ENCODE data around the gene SLC43A3.

Gene SLC43A3

DNA sequence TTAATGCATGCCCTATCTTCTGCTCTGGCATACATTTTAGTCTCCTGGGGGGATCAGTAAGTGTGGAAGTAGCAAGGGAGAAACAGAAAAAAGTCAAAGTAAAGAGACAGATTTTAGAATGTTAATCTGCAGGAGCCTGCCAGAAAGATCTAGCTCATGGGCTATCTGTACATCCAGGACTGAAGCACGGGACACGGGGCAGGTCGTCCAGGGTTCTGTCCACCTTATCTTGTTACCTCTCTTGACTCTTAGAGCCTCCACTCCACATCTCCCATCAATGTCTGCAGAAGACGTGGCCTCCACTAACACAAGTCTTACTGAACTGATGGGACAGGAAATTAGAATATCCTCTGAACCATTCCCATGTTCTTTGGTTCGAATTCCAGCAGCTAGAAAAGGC lies 1.7 kb upstream of the SLC43A3 start:
- TF ChIP-seq, protein P1, sequence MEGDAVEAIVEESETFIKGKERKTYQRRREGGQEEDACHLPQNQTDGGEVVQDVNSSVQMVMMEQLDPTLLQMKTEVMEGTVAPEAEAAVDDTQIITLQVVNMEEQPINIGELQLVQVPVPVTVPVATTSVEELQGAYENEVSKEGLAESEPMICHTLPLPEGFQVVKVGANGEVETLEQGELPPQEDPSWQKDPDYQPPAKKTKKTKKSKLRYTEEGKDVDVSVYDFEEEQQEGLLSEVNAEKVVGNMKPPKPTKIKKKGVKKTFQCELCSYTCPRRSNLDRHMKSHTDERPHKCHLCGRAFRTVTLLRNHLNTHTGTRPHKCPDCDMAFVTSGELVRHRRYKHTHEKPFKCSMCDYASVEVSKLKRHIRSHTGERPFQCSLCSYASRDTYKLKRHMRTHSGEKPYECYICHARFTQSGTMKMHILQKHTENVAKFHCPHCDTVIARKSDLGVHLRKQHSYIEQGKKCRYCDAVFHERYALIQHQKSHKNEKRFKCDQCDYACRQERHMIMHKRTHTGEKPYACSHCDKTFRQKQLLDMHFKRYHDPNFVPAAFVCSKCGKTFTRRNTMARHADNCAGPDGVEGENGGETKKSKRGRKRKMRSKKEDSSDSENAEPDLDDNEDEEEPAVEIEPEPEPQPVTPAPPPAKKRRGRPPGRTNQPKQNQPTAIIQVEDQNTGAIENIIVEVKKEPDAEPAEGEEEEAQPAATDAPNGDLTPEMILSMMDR (IDR thresholded peaks at IDR 0.05; ENCODE audit: poor library complexity, severe bottlenecking), result no peak
- ATAC-seq (ENCODE audit: low read depth), result no peak
- no peak for DNase-seq (ENCODE audit: low spot score)

DNA sequence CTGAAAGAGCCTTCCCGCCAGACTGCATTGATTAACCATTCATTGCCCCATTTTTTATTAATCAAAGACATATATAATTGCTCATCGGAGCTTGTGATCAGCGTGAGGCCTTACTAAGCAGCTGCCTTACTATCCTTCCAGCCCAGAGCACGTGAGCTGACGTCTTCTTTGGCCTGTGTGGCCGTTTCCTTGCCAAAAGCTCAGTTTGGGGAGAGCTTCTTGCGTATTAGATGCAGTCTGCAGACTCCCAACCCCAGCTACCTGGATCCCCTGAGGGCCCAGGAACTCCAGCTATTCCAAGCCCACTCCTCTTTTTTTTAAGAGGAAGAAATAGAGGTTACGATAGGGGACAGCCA lies 784 bp upstream of the SLC43A3 start:
- DNase-seq (ENCODE audit: low spot score), result no peak
- no peaks in the 10 kb centered on the region for H3K9me3 ChIP-seq (ENCODE audit: severe bottlenecking)
- peaks cover 32% of the 10 kb centered on the region for H3K4me1 ChIP-seq (ENCODE audit: insufficient read depth, poor library complexity, severe bottlenecking)
- H3K27me3 ChIP-seq (ENCODE audit: insufficient read depth, poor library complexity, severe bottlenecking), result no peaks in the 10 kb centered on the region
- TF ChIP-seq, protein P1 (IDR thresholded peaks at IDR 0.05; ENCODE audit: poor library complexity, severe bottlenecking), result no peak
- H3K4me3 ChIP-seq (ENCODE audit: severe bottlenecking), result no peak overlapping the region
- peaks cover 29% of the 10 kb centered on the region for H3K36me3 ChIP-seq (ENCODE audit: low read depth)
- no peak for ATAC-seq (ENCODE audit: low read depth)
- H3K27ac ChIP-seq (ENCODE audit: poor library complexity, severe bottlenecking), result peak overlapping the region; percentile 86

More for the DNA sequence above, 1.7 kb upstream of the SLC43A3 start:
- Histone ChIP-seq H3K36me3 (ENCODE audit: low read depth) (peaks cover 23% of the 10 kb centered on the region), H3K27me3 (ENCODE audit: insufficient read depth, poor library complexity, severe bottlenecking) (no peaks in the 10 kb centered on the region), H3K27ac (ENCODE audit: poor library complexity, severe bottlenecking) (no peak overlapping the region), H3K9me3 (ENCODE audit: severe bottlenecking) (no peaks in the 10 kb centered on the region), H3K4me1 (ENCODE audit: insufficient read depth, poor library complexity, severe bottlenecking) (peaks cover 34% of the 10 kb centered on the region), H3K4me3 (ENCODE audit: severe bottlenecking) (no peak overlapping the region)

DNA sequence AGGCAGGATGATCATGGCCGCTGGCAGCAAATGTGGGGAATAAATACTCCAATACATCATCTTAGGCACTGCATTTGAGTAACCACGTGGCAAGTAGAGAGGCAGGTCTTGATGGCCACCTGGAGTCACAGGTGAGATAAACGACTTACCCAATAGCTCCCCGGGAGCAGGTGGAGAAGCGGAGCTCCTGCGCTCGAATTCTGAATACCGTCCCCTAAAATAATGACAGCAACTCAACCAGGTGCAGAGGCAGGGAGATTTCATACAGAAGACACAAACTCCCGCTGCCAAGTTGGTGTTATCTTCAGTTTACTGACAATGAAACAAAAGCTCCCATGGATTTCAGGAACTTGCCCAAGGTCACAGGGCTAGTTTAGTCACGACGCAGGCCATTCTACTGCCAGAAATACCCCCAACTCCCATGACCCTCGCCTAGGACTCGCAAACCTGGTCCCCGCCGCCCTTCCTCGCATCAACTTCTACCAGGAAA lies 437 bp downstream of the SLC43A3 start:
- ATAC-seq (ENCODE audit: low read depth), result no peak
- peak overlapping the region; percentile 86 for H3K27ac ChIP-seq (ENCODE audit: poor library complexity, severe bottlenecking)
- H3K4me1 ChIP-seq (ENCODE audit: insufficient read depth, poor library complexity, severe bottlenecking), result peaks cover 32% of the 10 kb centered on the region
- H3K27me3 ChIP-seq (ENCODE audit: insufficient read depth, poor library complexity, severe bottlenecking), result no peaks in the 10 kb centered on the region
- no peaks in the 10 kb centered on the region for H3K9me3 ChIP-seq (ENCODE audit: severe bottlenecking)
- peak overlapping the region; percentile 37 for H3K4me3 ChIP-seq (ENCODE audit: severe bottlenecking)
- H3K36me3 ChIP-seq (ENCODE audit: low read depth), result peaks cover 40% of the 10 kb centered on the region
- TF ChIP-seq, protein P1 (IDR thresholded peaks at IDR 0.05; ENCODE audit: poor library complexity, severe bottlenecking), result no peak
- no peak for DNase-seq (ENCODE audit: low spot score)

DNA sequence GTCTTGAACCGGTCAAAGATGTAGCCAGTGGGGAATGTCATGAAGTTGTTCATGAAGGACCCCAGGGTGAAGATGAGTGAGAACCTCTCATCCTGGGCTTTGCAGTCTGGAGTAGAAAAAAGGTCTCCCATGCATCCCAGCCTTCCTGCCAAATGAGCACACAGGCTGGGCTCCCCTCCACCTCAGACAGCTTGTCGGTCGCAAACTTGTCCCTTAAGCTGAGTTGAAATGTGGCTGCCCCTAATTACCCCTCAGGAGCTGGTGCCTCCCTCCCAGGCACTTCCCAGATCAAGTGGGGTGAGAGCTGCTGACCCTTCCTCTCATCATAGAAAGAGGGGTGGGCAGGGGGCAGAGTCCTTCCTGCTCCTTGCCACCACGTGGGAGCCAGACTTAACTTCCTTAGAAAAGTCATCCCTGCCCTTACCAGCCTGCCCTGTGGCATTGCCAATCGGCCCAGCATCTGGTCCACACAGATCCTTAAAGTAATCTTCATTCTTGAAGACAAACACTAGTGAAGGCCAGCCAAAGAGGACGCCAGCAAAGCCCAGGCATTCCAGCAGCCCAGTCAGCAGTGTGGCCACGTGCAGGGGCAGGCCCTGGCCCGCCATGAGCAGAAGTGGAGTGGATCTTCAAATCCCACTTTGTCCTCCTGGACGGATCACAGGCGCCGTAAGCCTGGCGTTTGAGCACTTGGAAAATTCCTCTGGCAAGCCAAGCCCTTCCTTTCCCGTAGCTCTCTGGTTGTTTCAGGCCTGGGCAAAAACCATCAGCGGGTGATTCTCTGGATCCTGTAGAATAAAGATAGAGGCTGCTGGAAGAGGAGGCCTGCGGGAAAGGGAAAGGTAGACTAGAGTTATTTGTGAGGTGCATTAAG lies 1.1 kb downstream of the SLC43A3 start:
- Histone ChIP-seq H3K27ac (ENCODE audit: poor library complexity, severe bottlenecking) (peak overlapping the region; percentile 86), H3K4me1 (ENCODE audit: insufficient read depth, poor library complexity, severe bottlenecking) (peaks cover 32% of the 10 kb centered on the region), H3K36me3 (ENCODE audit: low read depth) (peaks cover 41% of the 10 kb centered on the region), H3K27me3 (ENCODE audit: insufficient read depth, poor library complexity, severe bottlenecking) (no peaks in the 10 kb centered on the region), H3K4me3 (ENCODE audit: severe bottlenecking) (no peak overlapping the region), H3K9me3 (ENCODE audit: severe bottlenecking) (no peaks in the 10 kb centered on the region)
- ATAC-seq (ENCODE audit: low read depth), result no peak
- TF ChIP-seq, protein P1 (IDR thresholded peaks at IDR 0.05; ENCODE audit: poor library complexity, severe bottlenecking), result no peak
- no peak for DNase-seq (ENCODE audit: low spot score)
